A549 (cell line): ENCODE data around the gene IL1RN.

Experiments
- CBX2 ChIP-seq: fragments of 200-600 bp; sonication (generic); IDR thresholded peaks from 2 replicates; pipeline ENCODE4 v1.6.1; 2016; ENCODE audit warnings: low read depth, mild to moderate bottlenecking, borderline replicate concordance
- ELK1 ChIP-seq: fragments of 150-350 bp; IDR thresholded peaks from 2 replicates; pipeline ENCODE4 v1.6.1; 2014; ENCODE audit warnings: low read depth, mild to moderate bottlenecking, low read length
- KDM5A ChIP-seq: fragments of 200-600 bp; sonication (generic); IDR thresholded peaks from 2 replicates; pipeline ENCODE4 v1.6.1; 2016; ENCODE audit warnings: antibody characterized with exemption, mild to moderate bottlenecking
- POLR2A ChIP-seq: IDR thresholded peaks from 2 replicates; pipeline ENCODE4 v1.6.1; 2012; ENCODE audit warnings: mild to moderate bottlenecking, low read length
- TF ChIP-seq, protein P1 (sequence below): fragments of >200 bp; sonication (Bioruptor Twin); formaldehyde crosslinking; IDR thresholded peaks from 3 replicates; pipeline ENCODE4 v1.5.1; 2016

- TF ChIP-seq, protein P1, sequence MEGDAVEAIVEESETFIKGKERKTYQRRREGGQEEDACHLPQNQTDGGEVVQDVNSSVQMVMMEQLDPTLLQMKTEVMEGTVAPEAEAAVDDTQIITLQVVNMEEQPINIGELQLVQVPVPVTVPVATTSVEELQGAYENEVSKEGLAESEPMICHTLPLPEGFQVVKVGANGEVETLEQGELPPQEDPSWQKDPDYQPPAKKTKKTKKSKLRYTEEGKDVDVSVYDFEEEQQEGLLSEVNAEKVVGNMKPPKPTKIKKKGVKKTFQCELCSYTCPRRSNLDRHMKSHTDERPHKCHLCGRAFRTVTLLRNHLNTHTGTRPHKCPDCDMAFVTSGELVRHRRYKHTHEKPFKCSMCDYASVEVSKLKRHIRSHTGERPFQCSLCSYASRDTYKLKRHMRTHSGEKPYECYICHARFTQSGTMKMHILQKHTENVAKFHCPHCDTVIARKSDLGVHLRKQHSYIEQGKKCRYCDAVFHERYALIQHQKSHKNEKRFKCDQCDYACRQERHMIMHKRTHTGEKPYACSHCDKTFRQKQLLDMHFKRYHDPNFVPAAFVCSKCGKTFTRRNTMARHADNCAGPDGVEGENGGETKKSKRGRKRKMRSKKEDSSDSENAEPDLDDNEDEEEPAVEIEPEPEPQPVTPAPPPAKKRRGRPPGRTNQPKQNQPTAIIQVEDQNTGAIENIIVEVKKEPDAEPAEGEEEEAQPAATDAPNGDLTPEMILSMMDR: no peak
- TF ChIP-seq CBX2: no peak
- no peak for TF ChIP-seq KDM5A
- TF ChIP-seq POLR2A: no peak
- TF ChIP-seq ELK1: no peak
Observed at GRCh38 chr2:113114996-113115395, 12.4 kb upstream of the IL1RN start.
